GM13977 (cell line): ENCODE results near the gene CAMTA2.
"Not testable (repeated sequence)": the region's sequence is repeated elsewhere in the genome, so short reads cannot be mapped to it uniquely, and the experiment has no call there.

ENCODE experiments used
- DNase-seq: peaks from one replicate; pipeline ENCODE4 v3.0.0; 2012; ENCODE audit warnings: low spot score
- CTCF ChIP-seq: IDR thresholded peaks from 2 replicates; pipeline ENCODE4 v1.5.1; 2012; ENCODE audit warnings: mild to moderate bottlenecking, control low read depth; ENCODE audit not compliant: insufficient read depth; ENCODE audit errors: extremely low read depth, missing control alignments
- in situ Hi-C: fragments of 300-500 bp; cut with MboI; formaldehyde crosslinking; loops from one replicate; pipeline ENCODE4 v1.12.0; 2022; ENCODE audit warnings: low sequenced_read_pairs, low pct_unique_long_range_greater_than_20kb, mixed read lengths, inconsistent platforms; ENCODE audit not compliant: unreplicated experiment

The CAMTA2 gene

GRCh38 chr17:5032865-5033264 lies 45.4 kb upstream of the CAMTA2 start:
- in situ Hi-C loops: no loop called here
- no peak for DNase-seq
- TF ChIP-seq CTCF: no peak

- TF ChIP-seq CTCF: peak; percentile 76
- in situ Hi-C loops: no loop called here
- peak; percentile 93 for DNase-seq
Observed at GRCh38 chr17:5031365-5032082, 44.0 kb upstream of the CAMTA2 start.

- in situ Hi-C loops, DNase-seq: not testable (repeated sequence)
Observed at GRCh38 chr17:5030168-5030567, 42.7 kb upstream of the CAMTA2 start.

- in situ Hi-C loops: no loop called here
- DNase-seq: no peak
- TF ChIP-seq CTCF: no peak
Observed at GRCh38 chr17:5027916-5028315, 40.4 kb upstream of the CAMTA2 start.

GRCh38 chr17:5027299-5027698 lies 39.8 kb upstream of the CAMTA2 start:
- DNase-seq: no peak
- in situ Hi-C loops: no loop called here
- TF ChIP-seq CTCF: no peak

GRCh38 chr17:5024604-5025003 lies 37.1 kb upstream of the CAMTA2 start:
- DNase-seq: no peak
- TF ChIP-seq CTCF: no peak
- in situ Hi-C loops: no loop called here

GRCh38 chr17:5023588-5024147 lies 36.2 kb upstream of the CAMTA2 start:
- no peak for DNase-seq
- TF ChIP-seq CTCF: no peak
- in situ Hi-C loops: no loop called here
